Mucosa of gallbladder (tissue), 1 donor: Measurements from ENCODE around the gene AMIGO1. TPM values are rescaled to one million over a fixed set of nuclear protein-coding genes. Genes with fewer than 3 reads are reported as not detected.

Source experiments
- DNase-seq: peaks from one replicate; pipeline ENCODE4 v3.0.0-alpha.2; 2020; ENCODE audit warnings: low spot score
- total RNA-seq: library from RNA; stranded (reverse); gene quantifications from one replicate; pipeline ENCODE4 v1.2.1, GENCODE V29; 2021
- donor health status: DM: no; HTN: no; CAD: no.

The AMIGO1 gene
- total RNA-seq, 1 donor from 2014 or later: 15.6 TPM

DNA sequence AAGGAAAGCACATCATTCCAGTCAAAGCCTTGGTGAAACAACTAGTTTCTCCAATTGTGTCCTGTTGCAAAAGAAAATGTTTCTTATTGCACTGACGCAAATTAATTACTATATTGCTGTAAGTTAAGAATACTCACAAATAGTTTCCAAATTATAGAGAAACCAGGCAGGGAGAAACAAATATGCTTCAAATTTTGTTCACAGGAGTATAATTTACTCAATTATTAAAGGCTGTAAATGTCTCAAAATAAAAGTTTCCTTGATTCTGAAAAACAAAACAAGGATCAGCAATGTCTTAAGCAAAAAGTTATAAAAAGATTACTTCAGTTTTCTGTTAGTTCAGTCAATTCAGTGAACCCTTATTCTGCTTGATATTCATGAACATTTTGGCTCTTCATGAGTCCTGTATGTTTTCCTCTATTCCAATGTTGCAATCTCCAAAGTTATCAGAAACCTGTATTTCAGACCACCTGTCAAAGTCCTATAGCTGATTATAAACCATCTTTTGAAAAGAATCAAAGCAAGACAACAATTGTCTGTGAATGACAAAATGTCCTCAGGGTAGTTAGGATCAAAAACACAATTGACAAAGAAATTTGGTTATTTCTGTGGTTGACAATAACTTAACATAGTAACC, 54.9 kb downstream of the AMIGO1 start:
- no peak for DNase-seq

Other genes starting within 250 kb of the AMIGO1 start
- gene PSRC1, start 226.6 kb downstream of the AMIGO1 start, total RNA-seq: 7.4 TPM
- 0.20 TPM for gene MYBPHL, start 202.7 kb downstream of the AMIGO1 start, total RNA-seq
- 96.7 TPM for gene SORT1, start 111.8 kb downstream of the AMIGO1 start, total RNA-seq
- 58.5 TPM for gene PSMA5, start 83.3 kb downstream of the AMIGO1 start, total RNA-seq
- gene SYPL2, start 43.2 kb downstream of the AMIGO1 start, total RNA-seq: 3.1 TPM
- gene ATXN7L2, start 25.8 kb downstream of the AMIGO1 start, total RNA-seq: 5.4 TPM
- 18.5 TPM for gene CYB561D1, start 15.6 kb downstream of the AMIGO1 start, total RNA-seq
- 0.29 TPM for gene GPR61, start 30.1 kb upstream of the AMIGO1 start, total RNA-seq
- gene GNAI3, start 38.9 kb upstream of the AMIGO1 start, total RNA-seq: 6.7 TPM
- not detected for gene GNAT2, start 109.9 kb upstream of the AMIGO1 start, total RNA-seq
- gene AMPD2, start 110.1 kb upstream of the AMIGO1 start, total RNA-seq: 171 TPM
- 44.1 TPM for gene GSTM4, start 146.4 kb upstream of the AMIGO1 start, total RNA-seq
- 69.9 TPM for gene GSTM2, start 158.3 kb upstream of the AMIGO1 start, total RNA-seq
- 0.40 TPM for gene GSTM1, start 178.1 kb upstream of the AMIGO1 start, total RNA-seq
- 32.8 TPM for gene GSTM5, start 202.5 kb upstream of the AMIGO1 start, total RNA-seq
- 40.6 TPM for gene GSTM3, start 231.3 kb upstream of the AMIGO1 start, total RNA-seq